ENCODE results near the gene ADGRL2.

ADGRL2 gene

GRCh38 chr1:82001345-82001744 is 200.6 kb downstream of the ADGRL2 start:
- no peak for DNase-seq

- no peak for DNase-seq
Measured at GRCh38 chr1:82007804-82008203, 207.1 kb downstream of the ADGRL2 start.

- no peak for DNase-seq
Measured at GRCh38 chr1:82013702-82014101, 213.0 kb downstream of the ADGRL2 start.

GRCh38 chr1:82015444-82015843 is 214.7 kb downstream of the ADGRL2 start:
- no peak for DNase-seq

- no peak for DNase-seq
Measured at GRCh38 chr1:82018319-82018718, 217.6 kb downstream of the ADGRL2 start.

GRCh38 chr1:82019508-82019907 is 218.8 kb downstream of the ADGRL2 start:
- DNase-seq = no peak

GRCh38 chr1:82030830-82031229 is 230.1 kb downstream of the ADGRL2 start:
- DNase-seq = no peak

GRCh38 chr1:82032068-82032467 is 231.3 kb downstream of the ADGRL2 start:
- no peak for DNase-seq

GRCh38 chr1:82034812-82035211 is 234.1 kb downstream of the ADGRL2 start:
- DNase-seq = no peak
